Measurements from ENCODE around the gene BRD4.
"Not testable (repeated sequence)": the region's sequence is repeated elsewhere in the genome, so short reads cannot be mapped to it uniquely, and the experiment has no call there.

BRD4 gene

DNA sequence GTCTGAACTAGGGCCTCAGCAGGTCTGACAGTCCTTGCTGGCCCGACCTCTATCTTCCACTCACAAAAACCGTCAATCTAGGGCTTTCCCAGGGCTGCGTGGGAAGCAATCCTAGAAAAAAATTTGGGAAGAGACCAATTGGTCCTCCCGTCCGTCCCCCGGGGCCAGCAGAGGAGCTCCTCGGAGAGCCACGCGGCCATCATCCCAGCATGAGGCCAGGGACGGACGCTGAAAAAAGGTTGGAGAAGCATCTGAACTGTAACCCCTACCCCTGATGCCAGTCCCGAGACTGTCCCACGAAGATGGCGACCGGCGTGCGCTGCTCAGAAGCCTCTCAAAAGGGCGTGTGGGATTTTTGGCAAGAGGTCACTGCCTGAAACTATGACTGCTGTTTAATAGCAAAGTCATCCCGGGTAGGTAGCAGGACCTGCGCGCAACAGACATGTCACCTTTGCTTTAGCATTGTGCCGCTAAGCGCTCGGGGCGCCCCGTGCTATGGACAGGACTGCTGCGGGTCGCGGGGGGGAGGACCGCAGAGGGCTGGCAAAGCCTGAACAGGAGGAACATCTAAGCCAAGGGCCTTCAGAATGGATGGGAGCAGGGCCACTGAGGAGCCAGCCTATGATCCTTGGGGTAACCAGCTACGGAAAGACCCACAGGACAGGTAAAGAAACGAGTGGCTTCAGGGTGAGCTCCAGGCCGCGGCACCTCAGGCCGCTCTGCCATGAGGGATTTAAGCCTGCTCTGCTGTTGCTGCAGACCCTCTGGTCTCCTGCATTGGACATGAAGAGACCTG lies 36.7 kb upstream of the BRD4 start:
- Mint-ChIP-seq H3K27me3 (no peaks in the 10 kb centered on the region), H3K4me1 (ENCODE audit: low read depth) (peaks cover 10% of the 10 kb centered on the region), H3K36me3 (ENCODE audit: low read depth) (peaks cover 62% of the 10 kb centered on the region), H3K4me3 (no peak overlapping the region), H3K9me3 (no peaks in the 10 kb centered on the region), H3K27ac (peak overlapping the region; percentile 36)

- no peaks in the 10 kb centered on the region for H3K9me3 Mint-ChIP-seq
- H3K36me3 Mint-ChIP-seq (ENCODE audit: low read depth), result peaks cover 63% of the 10 kb centered on the region
- no peak overlapping the region for H3K4me3 Mint-ChIP-seq
- H3K4me1 Mint-ChIP-seq (ENCODE audit: low read depth), result peaks cover 7% of the 10 kb centered on the region
- H3K27ac Mint-ChIP-seq, result no peak overlapping the region
- H3K27me3 Mint-ChIP-seq, result no peaks in the 10 kb centered on the region
Observed at GRCh38 chr19:15368051-15368632, 35.8 kb upstream of the BRD4 start.

- Mint-ChIP-seq H3K9me3 (no peaks in the 10 kb centered on the region), H3K4me1 (ENCODE audit: low read depth) (peaks cover 4% of the 10 kb centered on the region), H3K4me3 (no peak overlapping the region), H3K36me3 (ENCODE audit: low read depth) (peaks cover 59% of the 10 kb centered on the region), H3K27me3 (no peaks in the 10 kb centered on the region), H3K27ac (no peak overlapping the region)
Observed at GRCh38 chr19:15367439-15367838, 35.1 kb upstream of the BRD4 start.

- Mint-ChIP-seq H3K9me3 (no peaks in the 10 kb centered on the region), H3K36me3 (ENCODE audit: low read depth) (peaks cover 68% of the 10 kb centered on the region), H3K4me1 (ENCODE audit: low read depth) (no peaks in the 10 kb centered on the region), H3K27me3 (no peaks in the 10 kb centered on the region), H3K4me3 (no peak overlapping the region), H3K27ac (no peak overlapping the region)
Observed at GRCh38 chr19:15365264-15365663, 32.9 kb upstream of the BRD4 start.

DNA sequence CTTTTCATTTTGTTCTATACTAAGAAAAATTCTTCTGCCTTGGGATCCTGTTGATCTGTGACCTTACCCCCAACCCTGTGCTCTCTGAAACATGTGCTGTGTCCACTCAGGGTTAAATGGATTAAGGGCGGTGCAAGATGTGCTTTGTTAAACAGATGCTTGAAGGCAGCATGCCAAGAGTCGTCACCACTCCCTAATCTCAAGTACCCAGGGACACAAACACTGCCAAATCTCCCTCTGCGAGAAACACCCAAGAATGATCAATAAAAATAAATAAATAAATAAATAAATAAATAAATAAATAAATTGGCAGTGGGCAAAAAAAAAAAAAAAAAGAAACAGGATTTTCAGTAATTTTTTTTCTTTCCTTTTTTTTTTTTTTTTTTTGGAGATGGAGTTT lies 31.5 kb upstream of the BRD4 start:
- H3K36me3 Mint-ChIP-seq (ENCODE audit: low read depth), result peaks cover 64% of the 10 kb centered on the region
- H3K27ac Mint-ChIP-seq, H3K27me3 Mint-ChIP-seq: not testable (repeated sequence)

DNA sequence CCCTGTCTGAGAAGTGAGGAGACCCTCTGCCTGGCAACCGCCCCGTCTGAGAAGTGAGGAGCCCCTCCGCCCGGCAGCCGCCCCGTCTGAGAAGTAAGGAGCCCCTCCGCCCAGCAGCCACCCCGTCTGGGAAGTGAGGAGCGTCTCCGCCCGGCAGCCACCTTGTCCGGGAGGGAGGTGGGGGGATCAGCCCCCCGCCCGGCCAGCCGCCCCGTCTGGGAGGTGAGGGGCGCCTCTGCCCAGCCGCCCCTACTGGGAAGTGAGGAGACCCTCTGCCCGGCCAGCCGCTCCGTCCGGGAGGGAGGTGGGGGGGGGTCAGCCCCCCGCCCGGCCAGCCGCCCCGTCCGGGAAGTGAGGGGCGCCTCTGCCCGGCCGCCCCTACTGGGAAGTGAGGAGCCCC lies 30.7 kb upstream of the BRD4 start:
- H3K27me3 Mint-ChIP-seq; H3K4me1 Mint-ChIP-seq (ENCODE audit: low read depth); H3K9me3 Mint-ChIP-seq; H3K4me3 Mint-ChIP-seq; H3K27ac Mint-ChIP-seq: not testable (repeated sequence)
- peaks cover 64% of the 10 kb centered on the region for H3K36me3 Mint-ChIP-seq (ENCODE audit: low read depth)

More for the DNA sequence above, 31.5 kb upstream of the BRD4 start:
- not testable (repeated sequence) for H3K4me1 Mint-ChIP-seq (ENCODE audit: low read depth); H3K9me3 Mint-ChIP-seq; H3K4me3 Mint-ChIP-seq

- H3K27me3 Mint-ChIP-seq; H3K9me3 Mint-ChIP-seq; H3K4me1 Mint-ChIP-seq (ENCODE audit: low read depth); H3K27ac Mint-ChIP-seq; H3K4me3 Mint-ChIP-seq: not testable (repeated sequence)
- peaks cover 55% of the 10 kb centered on the region for H3K36me3 Mint-ChIP-seq (ENCODE audit: low read depth)
Observed at GRCh38 chr19:15360015-15360414, 27.7 kb upstream of the BRD4 start.

DNA sequence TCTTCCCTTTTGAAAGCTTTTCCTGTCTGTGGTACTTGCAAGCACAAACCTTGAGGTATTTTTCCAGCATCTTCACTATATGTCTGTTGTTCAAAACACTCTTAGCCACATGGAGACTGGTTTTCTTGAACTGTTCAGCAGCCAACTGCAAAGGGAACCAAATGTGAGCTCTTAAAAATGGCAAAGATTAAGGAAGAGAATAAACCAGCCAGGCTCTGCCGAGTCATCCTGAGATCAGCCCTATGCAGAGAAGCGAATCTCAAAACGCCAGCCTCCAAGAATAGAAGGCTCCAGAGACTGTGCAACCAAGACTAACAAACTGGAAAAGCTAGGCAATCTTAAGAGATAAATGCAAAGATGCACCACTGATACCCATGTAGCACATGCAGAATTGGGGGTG lies 26.6 kb upstream of the BRD4 start:
- peak overlapping the region; percentile 2 for H3K27ac Mint-ChIP-seq
- no peak overlapping the region for H3K4me3 Mint-ChIP-seq
- no peaks in the 10 kb centered on the region for H3K4me1 Mint-ChIP-seq (ENCODE audit: low read depth)
- no peaks in the 10 kb centered on the region for H3K9me3 Mint-ChIP-seq
- H3K27me3 Mint-ChIP-seq, result no peaks in the 10 kb centered on the region
- H3K36me3 Mint-ChIP-seq (ENCODE audit: low read depth), result peaks cover 63% of the 10 kb centered on the region

DNA sequence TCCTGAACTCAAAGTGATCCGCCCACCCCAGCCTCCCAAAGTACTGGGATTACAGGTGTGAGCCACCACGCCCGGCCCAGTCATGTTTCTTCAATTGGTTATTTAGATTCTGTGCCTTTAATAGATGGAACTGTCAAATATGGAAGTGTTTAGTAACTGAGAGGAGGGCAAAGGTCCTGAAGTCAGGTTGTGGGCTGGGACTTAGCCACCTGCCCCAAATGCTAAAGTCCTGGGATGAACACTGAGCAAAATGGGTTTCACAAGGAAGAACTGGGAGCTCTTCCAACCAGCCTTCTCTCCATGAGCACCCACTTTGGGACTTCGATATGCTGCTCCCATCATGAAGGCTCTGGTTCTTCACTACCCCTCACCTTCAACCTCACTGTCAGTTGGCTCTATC lies 25.6 kb upstream of the BRD4 start:
- Mint-ChIP-seq H3K36me3 (ENCODE audit: low read depth) (peaks cover 65% of the 10 kb centered on the region), H3K27me3 (no peaks in the 10 kb centered on the region), H3K27ac (no peak overlapping the region), H3K9me3 (no peaks in the 10 kb centered on the region), H3K4me1 (ENCODE audit: low read depth) (no peaks in the 10 kb centered on the region), H3K4me3 (no peak overlapping the region)

- Mint-ChIP-seq H3K36me3 (ENCODE audit: low read depth) (peaks cover 46% of the 10 kb centered on the region), H3K4me1 (ENCODE audit: low read depth) (no peaks in the 10 kb centered on the region), H3K27ac (no peak overlapping the region), H3K9me3 (no peaks in the 10 kb centered on the region), H3K4me3 (no peak overlapping the region), H3K27me3 (no peaks in the 10 kb centered on the region)
Observed at GRCh38 chr19:15354566-15355296, 22.4 kb upstream of the BRD4 start.

DNA sequence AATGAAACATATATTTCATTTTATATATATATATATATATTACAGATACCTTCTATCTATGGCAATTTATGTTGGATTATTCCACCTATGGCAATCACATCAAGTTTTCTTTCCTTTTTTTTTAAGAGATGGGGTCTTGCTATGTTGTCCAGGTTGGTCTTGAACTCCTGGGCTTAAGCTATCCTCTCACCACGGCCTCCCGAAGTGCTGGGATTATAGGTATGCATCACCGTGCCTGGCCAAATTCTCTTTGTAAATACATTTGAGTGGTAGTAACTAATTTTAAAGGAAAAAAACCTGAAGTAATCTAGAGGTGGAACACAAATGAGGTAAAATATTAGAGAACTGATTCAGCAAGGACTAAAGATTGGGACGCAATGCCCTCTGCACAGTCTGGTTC lies 21.6 kb upstream of the BRD4 start:
- H3K4me1 Mint-ChIP-seq (ENCODE audit: low read depth), result no peaks in the 10 kb centered on the region
- H3K27ac Mint-ChIP-seq, result no peak overlapping the region
- peaks cover 40% of the 10 kb centered on the region for H3K36me3 Mint-ChIP-seq (ENCODE audit: low read depth)
- H3K4me3 Mint-ChIP-seq, result no peak overlapping the region
- H3K9me3 Mint-ChIP-seq, result no peaks in the 10 kb centered on the region
- H3K27me3 Mint-ChIP-seq, result no peaks in the 10 kb centered on the region

- H3K4me3 Mint-ChIP-seq; H3K9me3 Mint-ChIP-seq; H3K4me1 Mint-ChIP-seq (ENCODE audit: low read depth); H3K27me3 Mint-ChIP-seq: not testable (repeated sequence)
- H3K36me3 Mint-ChIP-seq (ENCODE audit: low read depth), result peaks cover 28% of the 10 kb centered on the region
- H3K27ac Mint-ChIP-seq, result peak overlapping the region; percentile 11
Observed at GRCh38 chr19:15352535-15352934, 20.2 kb upstream of the BRD4 start.

GRCh38 chr19:15341328-15341727 lies 9.0 kb upstream of the BRD4 start:
- H3K27ac Mint-ChIP-seq; H3K27me3 Mint-ChIP-seq; H3K9me3 Mint-ChIP-seq; H3K4me1 Mint-ChIP-seq (ENCODE audit: low read depth); H3K4me3 Mint-ChIP-seq: not testable (repeated sequence)
- H3K36me3 Mint-ChIP-seq (ENCODE audit: low read depth), result peaks cover 12% of the 10 kb centered on the region

DNA sequence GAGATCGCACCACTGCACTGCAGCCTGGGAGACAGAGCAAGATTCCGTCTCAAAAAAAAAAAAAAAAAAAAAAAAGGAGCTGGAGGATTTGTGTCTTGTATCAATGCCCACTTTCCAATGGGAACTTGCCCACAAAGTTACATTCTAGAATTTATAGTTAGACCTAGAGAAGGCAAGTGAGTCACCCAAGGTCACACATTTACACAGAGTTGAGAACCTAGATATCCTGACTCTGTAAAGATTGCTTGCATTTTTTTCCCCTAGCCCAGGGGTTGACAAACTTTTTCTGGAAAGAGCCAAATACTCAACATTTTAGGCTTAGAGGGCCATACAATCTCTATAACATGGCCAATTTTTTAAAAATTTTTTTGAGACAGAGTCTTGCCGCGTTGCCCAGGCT lies 7.7 kb upstream of the BRD4 start:
- Mint-ChIP-seq H3K27me3 (no peaks in the 10 kb centered on the region), H3K27ac (no peak overlapping the region), H3K36me3 (ENCODE audit: low read depth) (peaks cover 8% of the 10 kb centered on the region), H3K9me3 (no peaks in the 10 kb centered on the region), H3K4me3 (no peak overlapping the region), H3K4me1 (ENCODE audit: low read depth) (no peaks in the 10 kb centered on the region)

DNA sequence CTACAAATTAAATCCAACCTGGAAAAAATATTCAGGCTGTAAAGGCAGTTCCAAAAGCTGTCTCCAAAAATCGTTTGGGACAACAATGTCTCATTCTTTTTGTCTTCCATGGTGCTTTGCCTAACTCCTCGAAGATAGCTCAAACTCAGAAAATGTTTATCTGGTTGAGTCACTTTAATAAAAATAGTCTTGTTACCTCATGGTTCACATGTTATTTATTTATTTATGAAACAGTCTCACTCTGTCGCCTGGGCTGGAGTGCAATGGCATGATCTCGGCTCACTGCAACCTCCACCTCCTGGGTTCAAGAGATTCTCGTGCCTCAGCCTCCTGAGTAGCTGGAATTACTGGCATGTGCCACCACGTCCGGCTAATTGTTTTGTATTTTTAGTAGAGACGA lies 4.9 kb upstream of the BRD4 start:
- H3K4me1 Mint-ChIP-seq (ENCODE audit: low read depth), result peaks cover 19% of the 10 kb centered on the region
- no peak overlapping the region for H3K4me3 Mint-ChIP-seq
- H3K9me3 Mint-ChIP-seq, result no peaks in the 10 kb centered on the region
- H3K36me3 Mint-ChIP-seq (ENCODE audit: low read depth), result peaks cover 3% of the 10 kb centered on the region
- no peaks in the 10 kb centered on the region for H3K27me3 Mint-ChIP-seq
- no peak overlapping the region for H3K27ac Mint-ChIP-seq
